K562 (cell line): ENCODE measurements around the gene PTPRC. TPM values are rescaled to one million over a fixed set of nuclear protein-coding genes. Genes with fewer than 3 reads are reported as not detected.

Experiments used
- HNRNPLL ChIP-seq: fragments of 200-400 bp; formaldehyde crosslinking; IDR thresholded peaks from 2 replicates; pipeline ENCODE4 v1.6.1; 2017; ENCODE audit warnings: low read length, low read depth, mild to moderate bottlenecking; ENCODE audit not compliant: poor library complexity, severe bottlenecking
- ZBTB40 ChIP-seq, 2 experiments: fragments of 450-650 bp in 1 of 2; sonication (generic) in 1 of 2; formaldehyde crosslinking in 1 of 2; IDR thresholded peaks; 2 replicates each; pipeline versions ENCODE4 v1.7.1 to v1.9.0; 2016 to 2022; ENCODE audit warnings: inconsistent platforms in 1 of 2, mild to moderate bottlenecking in 1 of 2, missing genetic modification reagents in 1 of 2
- ZC3H8 ChIP-seq: fragments of 450-650 bp; IDR thresholded peaks from 2 replicates; pipeline ENCODE4 v1.6.1; 2017
- polyA plus RNA-seq, 8 experiments: library from polyadenylated mRNA; depleted of rRNA in 4 of 8; stranded (reverse) in 5 of 8; unstranded in 3 of 8; fragments of >200 nt; fragmentation: Nextera tagmentation in 2 of 8; fragmentation: Illumina TruSeq in 1 of 8; extraction: Ambion mirVana in 2 of 8; extraction: Trizol in 1 of 8; gene quantifications; 2 replicates each; pipeline versions ENCODE4 v1.2.1 to v1.2.3, GENCODE V29; 2011 to 2014; ENCODE audit warnings: inconsistent platforms in 1 of 8, missing spikeins in 1 of 8
- total RNA-seq, 7 experiments: library from RNA; depleted of rRNA in 6 of 7; stranded (reverse); fragments of >200 nt in 6 of 7; fragmentation: Illumina TruSeq in 2 of 7; extraction: Trizol in 2 of 7; gene quantifications; 2 replicates each; pipeline versions ENCODE4 v1.2.1 to v1.2.3, GENCODE V29; 2011 to 2021; ENCODE audit warnings: low replicate concordance in 1 of 7
- TF ChIP-seq, protein P1 (sequence below): sonication (generic); formaldehyde crosslinking; IDR thresholded peaks from 2 replicates; pipeline ENCODE4 v1.8.1; 2023; ENCODE audit warnings: mild to moderate bottlenecking, missing genetic modification reagents
- TF ChIP-seq, protein P2 (sequence below): fragments of 450-650 bp; formaldehyde crosslinking; IDR thresholded peaks from 2 replicates; pipeline ENCODE4 v1.4.0; 2022; ENCODE audit warnings: missing genetic modification characterization

The PTPRC gene
- total and polyA plus RNA-seq, 9 of the 15 experiments (the other 6 are each of a cell fraction or from before 2014, with no cell fraction given) = 7.1 to 107 (median 62.9) TPM

- TF ChIP-seq, protein P1, sequence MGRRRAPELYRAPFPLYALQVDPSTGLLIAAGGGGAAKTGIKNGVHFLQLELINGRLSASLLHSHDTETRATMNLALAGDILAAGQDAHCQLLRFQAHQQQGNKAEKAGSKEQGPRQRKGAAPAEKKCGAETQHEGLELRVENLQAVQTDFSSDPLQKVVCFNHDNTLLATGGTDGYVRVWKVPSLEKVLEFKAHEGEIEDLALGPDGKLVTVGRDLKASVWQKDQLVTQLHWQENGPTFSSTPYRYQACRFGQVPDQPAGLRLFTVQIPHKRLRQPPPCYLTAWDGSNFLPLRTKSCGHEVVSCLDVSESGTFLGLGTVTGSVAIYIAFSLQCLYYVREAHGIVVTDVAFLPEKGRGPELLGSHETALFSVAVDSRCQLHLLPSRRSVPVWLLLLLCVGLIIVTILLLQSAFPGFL = no peak
- TF ChIP-seq, protein P2, sequence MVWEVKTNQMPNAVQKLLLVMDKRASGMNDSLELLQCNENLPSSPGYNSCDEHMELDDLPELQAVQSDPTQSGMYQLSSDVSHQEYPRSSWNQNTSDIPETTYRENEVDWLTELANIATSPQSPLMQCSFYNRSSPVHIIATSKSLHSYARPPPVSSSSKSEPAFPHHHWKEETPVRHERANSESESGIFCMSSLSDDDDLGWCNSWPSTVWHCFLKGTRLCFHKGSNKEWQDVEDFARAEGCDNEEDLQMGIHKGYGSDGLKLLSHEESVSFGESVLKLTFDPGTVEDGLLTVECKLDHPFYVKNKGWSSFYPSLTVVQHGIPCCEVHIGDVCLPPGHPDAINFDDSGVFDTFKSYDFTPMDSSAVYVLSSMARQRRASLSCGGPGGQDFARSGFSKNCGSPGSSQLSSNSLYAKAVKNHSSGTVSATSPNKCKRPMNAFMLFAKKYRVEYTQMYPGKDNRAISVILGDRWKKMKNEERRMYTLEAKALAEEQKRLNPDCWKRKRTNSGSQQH (CRISPR knock-in tag) = no peak
- no peak for TF ChIP-seq ZBTB40 (IDR thresholded peaks at IDR 0.05)
- no peak for TF ChIP-seq ZBTB40 (CRISPR knock-in tag; IDR thresholded peaks at IDR 0.05)
- TF ChIP-seq ZC3H8 = no peak
- no peak for TF ChIP-seq HNRNPLL
Observed at GRCh38 chr1:198686069-198686728, 47.4 kb downstream of the PTPRC start (continued).
